MCF 10A (cell line): ENCODE results near the gene NGFR. TPM values are rescaled to one million over a fixed set of nuclear protein-coding genes. Genes with fewer than 3 reads are reported as not detected.
A peak's percentile ranks its signal among the peaks of the same experiment; 100 is the strongest.

Source experiments
- BruUV-seq: library from RNA; stranded (reverse); fragments of 400-500 nt; replicated peaks from 2 replicates; lab custom pipeline; 2021; lab: Mats Ljungman, UMichigan
- CTCF ChIA-PET: fragments of 300-600 bp; sonication (Branson Sonifier 250); formaldehyde crosslinking; extraction: SDS; loops from one replicate; lab custom pipeline; 2021; ENCODE audit warnings: antibody characterized with exemption, inconsistent platforms; lab: Yijun Ruan, JAX
- POLR2A ChIA-PET: fragments of 300-600, 350-650 bp; sonication (Branson Sonifier 250); formaldehyde crosslinking; extraction: SDS; loops from one replicate; lab custom pipeline; 2020; ENCODE audit warnings: antibody characterized with exemption, inconsistent platforms; lab: Yijun Ruan, JAX
- DNase-seq: peaks from one replicate; pipeline ENCODE4 v3.0.0-alpha.2; 2018; ENCODE audit not compliant: unreplicated experiment
- H3K27ac Mint-ChIP-seq: one replicate; pipeline ENCODE4 v1.8.0; 2022; ENCODE audit warnings: mild to moderate bottlenecking, low read depth, mixed read lengths; ENCODE audit not compliant: unreplicated experiment
- H3K27me3 Mint-ChIP-seq: one replicate; pipeline ENCODE4 v1.8.0; 2022; ENCODE audit warnings: mixed read lengths; ENCODE audit not compliant: insufficient read depth, unreplicated experiment
- H3K36me3 Mint-ChIP-seq: one replicate; pipeline ENCODE4 v1.8.0; 2022; ENCODE audit warnings: mild to moderate bottlenecking, moderate library complexity, mixed read lengths; ENCODE audit not compliant: insufficient read depth, unreplicated experiment
- H3K4me1 Mint-ChIP-seq: one replicate; pipeline ENCODE4 v1.8.0; 2022; ENCODE audit warnings: mixed read lengths; ENCODE audit not compliant: insufficient read depth, unreplicated experiment
- H3K4me3 Mint-ChIP-seq: one replicate; pipeline ENCODE4 v1.8.0; 2022; ENCODE audit warnings: mild to moderate bottlenecking, moderate library complexity, mixed read lengths; ENCODE audit not compliant: unreplicated experiment
- H3K9me3 Mint-ChIP-seq: one replicate; pipeline ENCODE4 v1.8.0; 2022; ENCODE audit warnings: mixed read lengths; ENCODE audit not compliant: unreplicated experiment
- CTCF ChIP-seq: fragments of 200-600 bp; IDR thresholded peaks from one replicate; pipeline ENCODE4 v1.8.0; 2022; ENCODE audit warnings: antibody characterized with exemption, mild to moderate bottlenecking; ENCODE audit not compliant: unreplicated experiment
- intact Hi-C: fragments of 100-400 bp; cut with micrococcal nuclease; formaldehyde crosslinking; loops from 2 replicates; pipeline ENCODE4 v1.14.1; 2022
- total RNA-seq: library from RNA; stranded (reverse); gene quantifications from 2 replicates; pipeline ENCODE4 v1.2.3, GENCODE V29; 2022

Gene NGFR
- total RNA-seq, 1 experiment from 2014 or later, result 0.26 TPM

GRCh38 chr17:49553676-49554335 lies 58.7 kb downstream of the NGFR start:
- TF ChIP-seq CTCF, result no peak
- Mint-ChIP-seq H3K4me3 (peak overlapping the region; percentile 3), H3K36me3 (no peaks in the 10 kb centered on the region), H3K9me3 (no peaks in the 10 kb centered on the region), H3K27me3 (peaks cover 11% of the 10 kb centered on the region), H3K4me1 (peaks cover 28% of the 10 kb centered on the region), H3K27ac (no peak overlapping the region)
- no TSS peak for BruUV-seq
- ChIA-PET CTCF (interaction anchor here (0.9 to 9.8 kb wide), 3 partner anchors 19 to 239 kb away, joined by 3 to 165 read pairs (median 5); no protein-coding TSS in a partner anchor), POLR2A (no interaction called here)
- no peak for DNase-seq
- intact Hi-C loops, result no loop called here

GRCh38 chr17:49554694-49555494 lies 59.8 kb downstream of the NGFR start:
- no peak overlapping the region for H3K4me3 Mint-ChIP-seq
- POLR2A ChIA-PET, result interaction anchor here (1.6 kb wide), 1 partner anchor 58 kb away, joined by 8 read pairs; no protein-coding TSS in a partner anchor
- no TSS peak for BruUV-seq
- DNase-seq, result no peak
- H3K27ac Mint-ChIP-seq, result no peak overlapping the region
- CTCF ChIA-PET, result interaction anchor here (0.6 to 9.8 kb wide), 32 partner anchors 7 to 419 kb away, joined by 3 to 165 read pairs (median 6); partner anchors contain the start of genes NGFR and PHB1
- peaks cover 11% of the 10 kb centered on the region for H3K27me3 Mint-ChIP-seq
- H3K4me1 Mint-ChIP-seq, result peaks cover 20% of the 10 kb centered on the region
- no peak for TF ChIP-seq CTCF
- no peaks in the 10 kb centered on the region for H3K36me3 Mint-ChIP-seq
- H3K9me3 Mint-ChIP-seq, result no peaks in the 10 kb centered on the region
- intact Hi-C loops, result no loop called here

- CTCF ChIA-PET, result interaction anchor here (0.5 to 9.8 kb wide), 68 partner anchors 8 to 785 kb away, joined by 3 to 165 read pairs (median 5); partner anchors contain the start of genes NGFR, PHB1 and SLC35B1
- no TSS peak for BruUV-seq
- H3K27me3 Mint-ChIP-seq, result peaks cover 11% of the 10 kb centered on the region
- H3K36me3 Mint-ChIP-seq, result no peaks in the 10 kb centered on the region
- no peak for DNase-seq
- no peak overlapping the region for H3K27ac Mint-ChIP-seq
- TF ChIP-seq CTCF, result no peak
- intact Hi-C loops, result loop anchor here (1.0 to 2.0 kb wide), 3 partner anchors 59 to 240 kb away; no protein-coding TSS in a partner anchor
- H3K4me1 Mint-ChIP-seq, result peaks cover 20% of the 10 kb centered on the region
- no peak overlapping the region for H3K4me3 Mint-ChIP-seq
- POLR2A ChIA-PET, result interaction anchor here (0.6 to 1.8 kb wide), 6 partner anchors 10 to 152 kb away, joined by 3 to 8 read pairs (median 4); partner anchors contain the start of genes NGFR and SLC35B1
- H3K9me3 Mint-ChIP-seq, result no peaks in the 10 kb centered on the region
These were observed 60.6 kb downstream of the NGFR start for GRCh38 chr17:49555495-49556222.
